Vagina (tissue), 2 donors: ENCODE measurements around the gene GGA1. TPM values are rescaled to one million over a fixed set of nuclear protein-coding genes. Genes with fewer than 3 reads are reported as not detected.

Experiments
- DNase-seq, 2 donors: peaks; one replicate each; pipeline ENCODE4 v3.0.0-alpha.2; 2017; ENCODE audit errors: extremely low spot score in 2 of 2
- H3K27ac ChIP-seq: fragments of 200-600 bp; sonication (generic); one replicate; pipeline ENCODE4 v1.5.1; 2019
- H3K27me3 ChIP-seq: fragments of 200-600 bp; sonication (generic); one replicate; pipeline ENCODE4 v1.5.1; 2019
- H3K36me3 ChIP-seq, 2 donors: fragments of 200-600 bp; sonication (generic); one replicate each; pipeline ENCODE4 v1.5.1; 2017 to 2019
- H3K4me1 ChIP-seq: fragments of 200-600 bp; sonication (generic); one replicate; pipeline ENCODE4 v1.5.1; 2019
- H3K4me3 ChIP-seq, 2 donors: fragments of 200-600 bp; sonication (generic); 1 replicate in 1 of 2; 2 replicates in 1 of 2; pipeline ENCODE4 v1.5.1; 2016 to 2019
- H3K9me3 ChIP-seq: fragments of 200-600 bp; sonication (generic); one replicate; pipeline ENCODE4 v1.5.1; 2019
- POLR2A ChIP-seq, 2 donors: fragments of 450-650 bp; IDR thresholded peaks; one replicate each; pipeline ENCODE4 v1.6.1; 2017; ENCODE audit warnings: antibody characterized with exemption in 2 of 2, mild to moderate bottlenecking in 2 of 2, moderate library complexity in 2 of 2
- POLR2AphosphoS5 ChIP-seq, 2 donors: sonication (generic); formaldehyde crosslinking; IDR thresholded peaks; one replicate each; pipeline ENCODE4 v1.9.0; 2017; ENCODE audit warnings: antibody characterized with exemption in 2 of 2, mild to moderate bottlenecking in 2 of 2, low read depth in 1 of 2; ENCODE audit not compliant: insufficient read depth in 1 of 2
- intact Hi-C: fragments of 100-400 bp; cut with DNase I; formaldehyde crosslinking; loops from one replicate; pipeline ENCODE4 v1.15.1; 2023
- total RNA-seq: library from RNA; depleted of rRNA; stranded (reverse); fragments of >200 nt; gene quantifications from one replicate; pipeline ENCODE4 v1.2.3, GENCODE V29; 2016
- TF ChIP-seq, protein P1 (sequence below), 3 experiments: fragments of 450-650 bp in 2 of 3; fragments of 200-600 bp in 1 of 3; sonication (generic) in 1 of 3; IDR thresholded peaks; one replicate each; pipeline ENCODE4 v1.5.1; 2017 to 2019; ENCODE audit warnings: antibody characterized with exemption in 3 of 3, mild to moderate bottlenecking in 2 of 3, moderate library complexity in 2 of 3

Gene GGA1
- total RNA-seq, 1 donor from 2014 or later, result 45.7 TPM

DNA sequence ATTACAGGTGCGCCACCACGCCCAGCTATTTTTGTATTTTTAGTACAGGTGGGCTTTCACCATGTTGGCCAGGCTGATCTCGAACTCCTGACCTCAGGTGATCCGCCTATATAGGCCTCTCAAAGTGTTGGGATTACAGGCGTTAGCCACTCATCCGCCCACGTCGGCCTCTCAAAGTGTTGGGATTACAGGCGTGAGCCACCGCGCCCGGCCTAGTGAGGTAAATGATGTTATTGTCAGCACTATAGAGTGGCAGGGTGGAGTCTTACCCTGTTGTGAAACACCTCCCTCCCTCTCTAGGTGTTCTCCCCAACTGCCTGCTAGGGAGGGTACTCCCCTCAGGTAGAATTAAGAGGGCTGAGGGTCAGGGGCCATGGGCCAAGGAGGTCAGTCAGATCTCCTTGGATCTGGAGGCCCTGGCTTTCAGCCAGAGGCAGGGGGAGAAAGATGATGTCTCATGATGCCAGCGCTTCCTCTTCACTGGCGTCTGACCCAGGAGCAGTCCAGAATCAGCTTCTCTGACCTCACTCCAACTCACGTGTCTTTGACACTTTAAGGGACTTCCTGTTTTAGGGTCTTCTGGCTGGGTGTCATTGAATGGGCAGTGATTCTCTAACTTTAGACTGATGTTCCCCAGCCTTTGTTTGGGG, 2.0 kb downstream of the GGA1 start:
- DNase-seq, result no peak
- H3K4me3 ChIP-seq, result no peak overlapping the region
- peaks cover 62% of the 10 kb centered on the region for H3K4me1 ChIP-seq
- H3K36me3 ChIP-seq, result peaks cover 0 to 1% of the 10 kb centered on the region in 2 donors
- peak overlapping the region; percentile 89 for H3K27ac ChIP-seq
- H3K27me3 ChIP-seq, result no peaks in the 10 kb centered on the region
- H3K9me3 ChIP-seq, result no peaks in the 10 kb centered on the region
- intact Hi-C loops, result no loop called here
- TF ChIP-seq POLR2AphosphoS5 (IDR thresholded peaks at IDR 0.05; ENCODE audit: insufficient read depth in 1 of 2, low read depth in 1 of 2) (peak in 1 of 2 donors; percentile 15), POLR2A (IDR thresholded peaks at IDR 0.05) (no peak)
- TF ChIP-seq, protein P1, sequence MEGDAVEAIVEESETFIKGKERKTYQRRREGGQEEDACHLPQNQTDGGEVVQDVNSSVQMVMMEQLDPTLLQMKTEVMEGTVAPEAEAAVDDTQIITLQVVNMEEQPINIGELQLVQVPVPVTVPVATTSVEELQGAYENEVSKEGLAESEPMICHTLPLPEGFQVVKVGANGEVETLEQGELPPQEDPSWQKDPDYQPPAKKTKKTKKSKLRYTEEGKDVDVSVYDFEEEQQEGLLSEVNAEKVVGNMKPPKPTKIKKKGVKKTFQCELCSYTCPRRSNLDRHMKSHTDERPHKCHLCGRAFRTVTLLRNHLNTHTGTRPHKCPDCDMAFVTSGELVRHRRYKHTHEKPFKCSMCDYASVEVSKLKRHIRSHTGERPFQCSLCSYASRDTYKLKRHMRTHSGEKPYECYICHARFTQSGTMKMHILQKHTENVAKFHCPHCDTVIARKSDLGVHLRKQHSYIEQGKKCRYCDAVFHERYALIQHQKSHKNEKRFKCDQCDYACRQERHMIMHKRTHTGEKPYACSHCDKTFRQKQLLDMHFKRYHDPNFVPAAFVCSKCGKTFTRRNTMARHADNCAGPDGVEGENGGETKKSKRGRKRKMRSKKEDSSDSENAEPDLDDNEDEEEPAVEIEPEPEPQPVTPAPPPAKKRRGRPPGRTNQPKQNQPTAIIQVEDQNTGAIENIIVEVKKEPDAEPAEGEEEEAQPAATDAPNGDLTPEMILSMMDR (IDR thresholded peaks at IDR 0.05), result no peak

DNA sequence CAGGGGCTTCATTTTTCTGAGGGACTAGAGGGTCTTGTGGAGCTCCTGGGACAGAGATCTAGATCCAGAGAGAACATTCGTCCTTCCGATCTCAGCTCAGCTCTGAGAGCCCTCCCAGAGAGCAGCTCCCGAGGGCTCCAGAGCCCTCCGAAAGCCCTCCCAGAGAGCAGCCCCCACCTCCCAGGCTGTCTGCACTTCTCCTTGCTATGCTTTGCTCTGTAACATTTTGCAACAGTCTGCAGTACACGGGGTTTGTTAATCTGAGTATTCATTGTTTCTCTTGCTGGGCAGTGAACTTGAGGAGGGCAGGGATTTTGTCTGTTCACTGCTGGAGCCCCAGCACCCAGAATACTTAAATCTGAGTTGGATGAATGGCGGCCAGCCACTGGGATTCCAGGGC, 2.6 kb downstream of the GGA1 start:
- H3K4me1 ChIP-seq, result peaks cover 58% of the 10 kb centered on the region
- intact Hi-C loops, result no loop called here
- no peak overlapping the region for H3K4me3 ChIP-seq
- TF ChIP-seq POLR2AphosphoS5 (IDR thresholded peaks at IDR 0.05; ENCODE audit: insufficient read depth in 1 of 2, low read depth in 1 of 2) (no peak), POLR2A (IDR thresholded peaks at IDR 0.05) (no peak)
- TF ChIP-seq, protein P1 (IDR thresholded peaks at IDR 0.05), result no peak
- H3K27me3 ChIP-seq, result no peaks in the 10 kb centered on the region
- no peak overlapping the region for H3K27ac ChIP-seq
- DNase-seq, result no peak
- peaks cover 0 to 7% of the 10 kb centered on the region in 2 donors for H3K36me3 ChIP-seq
- H3K9me3 ChIP-seq, result no peaks in the 10 kb centered on the region

DNA sequence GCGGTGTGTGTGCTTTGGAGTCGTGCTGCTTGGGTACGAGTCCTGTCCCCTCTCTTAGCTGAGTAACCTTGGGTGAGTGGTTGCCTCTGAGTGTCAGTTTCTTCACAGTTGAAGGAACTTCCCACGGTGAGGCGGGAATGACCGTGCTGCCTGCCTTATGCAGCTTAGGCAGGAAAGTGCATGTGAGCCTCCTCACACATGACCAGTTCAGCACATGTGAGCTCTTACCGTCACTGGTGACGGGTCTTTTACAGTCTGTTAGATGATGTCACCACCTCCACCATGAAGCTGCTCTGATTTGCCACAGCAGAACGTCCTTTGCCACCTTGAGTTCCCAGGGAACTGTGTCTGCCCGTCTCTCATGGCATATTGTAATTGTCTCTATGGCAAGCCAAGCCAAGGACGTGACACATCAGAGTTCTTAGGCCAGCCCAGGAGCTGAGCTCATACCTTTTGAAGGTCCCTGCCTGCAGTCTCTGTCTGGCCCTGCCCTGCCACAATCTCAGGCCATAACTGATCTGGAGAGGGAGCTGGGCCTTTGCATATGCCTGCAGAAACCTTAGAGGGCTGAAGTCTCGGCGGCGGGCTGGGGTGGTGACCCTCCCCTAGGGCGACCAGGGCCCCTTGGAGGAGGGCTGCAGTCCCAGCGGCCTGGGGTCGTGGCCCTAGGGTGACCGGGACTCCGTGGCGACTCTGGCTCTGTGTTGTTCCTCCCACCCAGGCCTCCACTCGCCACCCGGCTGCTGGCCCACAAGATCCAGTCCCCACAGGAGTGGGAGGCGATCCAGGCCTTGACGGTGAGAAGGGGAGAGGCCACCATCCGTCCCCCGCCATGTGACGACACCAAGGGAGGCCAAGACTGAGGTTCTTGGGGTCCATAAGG, 7.8 kb downstream of the GGA1 start:
- TF ChIP-seq POLR2AphosphoS5 (IDR thresholded peaks at IDR 0.05; ENCODE audit: insufficient read depth in 1 of 2, low read depth in 1 of 2) (no peak), POLR2A (IDR thresholded peaks at IDR 0.05) (no peak)
- TF ChIP-seq, protein P1 (IDR thresholded peaks at IDR 0.05), result no peak
- intact Hi-C loops, result no loop called here
- H3K4me1 ChIP-seq, result peaks cover 15% of the 10 kb centered on the region
- H3K9me3 ChIP-seq, result no peaks in the 10 kb centered on the region
- H3K36me3 ChIP-seq, result peaks cover 0 to 21% of the 10 kb centered on the region in 2 donors
- DNase-seq, result peak in 1 of 2 donors; percentile 81
- H3K4me3 ChIP-seq, result no peak overlapping the region
- H3K27ac ChIP-seq, result no peak overlapping the region
- H3K27me3 ChIP-seq, result no peaks in the 10 kb centered on the region

DNA sequence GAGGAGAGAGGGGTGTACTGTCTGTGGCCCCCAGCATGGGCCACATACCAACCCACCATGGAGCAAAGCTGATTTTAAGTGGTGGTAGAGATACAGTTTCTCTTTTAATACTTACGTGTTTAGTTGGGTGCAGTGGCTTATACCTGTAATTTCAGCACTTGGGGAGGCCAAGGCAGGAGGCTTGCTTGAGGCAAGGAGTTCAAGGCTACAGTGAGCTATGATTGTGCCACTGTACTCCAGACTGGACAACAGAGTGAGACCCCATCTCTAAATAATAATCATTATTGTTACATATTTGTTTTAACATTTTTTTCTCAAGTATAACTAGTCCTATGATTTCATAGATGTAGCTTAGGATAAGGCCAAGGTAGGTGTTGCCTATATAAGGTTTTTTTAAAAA, 8.8 kb downstream of the GGA1 start:
- no peak for TF ChIP-seq POLR2AphosphoS5 (IDR thresholded peaks at IDR 0.05; ENCODE audit: insufficient read depth in 1 of 2, low read depth in 1 of 2)
- TF ChIP-seq, protein P1 (IDR thresholded peaks at IDR 0.05), result no peak
- no peak for TF ChIP-seq POLR2A (IDR thresholded peaks at IDR 0.05)
- peaks cover 12% of the 10 kb centered on the region for H3K4me1 ChIP-seq
- H3K4me3 ChIP-seq, result no peak overlapping the region
- H3K36me3 ChIP-seq, result peaks cover 0 to 24% of the 10 kb centered on the region in 2 donors
- no peaks in the 10 kb centered on the region for H3K9me3 ChIP-seq
- H3K27me3 ChIP-seq, result no peaks in the 10 kb centered on the region
- no peak for DNase-seq
- H3K27ac ChIP-seq, result no peak overlapping the region
- intact Hi-C loops, result no loop called here
